GM18909 (cell line): ENCODE data around the gene RIMBP2.
"Not testable (repeated sequence)": the region's sequence is repeated elsewhere in the genome, so short reads cannot be mapped to it uniquely, and the experiment has no call there.

Source experiments
- ATAC-seq: cut with Tn5 transposase; IDR thresholded peaks from one replicate; pipeline ENCODE4 v1.9.1; 2021; ENCODE audit warnings: mild to moderate bottlenecking; ENCODE audit not compliant: unreplicated experiment, poor library complexity

Gene RIMBP2

DNA sequence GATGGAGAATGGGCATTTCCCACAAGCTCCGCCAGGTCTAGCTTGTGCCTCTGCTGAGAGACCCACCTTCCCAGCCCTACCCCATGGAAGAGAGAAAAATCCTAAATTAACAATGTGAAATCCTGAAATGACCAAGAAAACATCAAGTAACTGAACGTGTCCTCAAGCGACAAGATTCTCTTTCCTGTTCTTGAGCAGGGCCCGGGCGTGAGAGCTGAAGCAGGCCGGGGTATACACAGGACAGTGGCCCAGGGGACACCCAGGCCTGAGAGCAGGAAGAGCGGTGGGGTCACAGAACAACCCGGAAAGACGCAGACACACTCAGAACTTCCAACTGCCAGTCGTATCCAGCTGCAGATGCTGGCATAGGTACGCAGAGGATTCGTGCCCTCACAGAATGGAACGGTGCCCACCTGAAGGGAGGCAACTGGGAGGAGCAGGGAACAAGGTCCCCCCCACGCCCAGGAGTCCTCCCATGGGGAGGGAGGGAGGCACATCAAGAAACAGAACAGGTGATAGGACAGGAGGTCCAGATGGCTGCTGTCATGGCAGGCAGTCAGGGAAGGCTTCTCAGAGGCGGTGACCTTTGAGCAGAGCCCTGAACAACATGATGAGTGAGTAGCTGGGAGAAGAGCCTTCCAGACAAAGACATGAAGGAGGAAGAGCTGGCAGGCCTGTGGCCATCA is 9.1 kb downstream of the RIMBP2 start:
- ATAC-seq = no peak

DNA sequence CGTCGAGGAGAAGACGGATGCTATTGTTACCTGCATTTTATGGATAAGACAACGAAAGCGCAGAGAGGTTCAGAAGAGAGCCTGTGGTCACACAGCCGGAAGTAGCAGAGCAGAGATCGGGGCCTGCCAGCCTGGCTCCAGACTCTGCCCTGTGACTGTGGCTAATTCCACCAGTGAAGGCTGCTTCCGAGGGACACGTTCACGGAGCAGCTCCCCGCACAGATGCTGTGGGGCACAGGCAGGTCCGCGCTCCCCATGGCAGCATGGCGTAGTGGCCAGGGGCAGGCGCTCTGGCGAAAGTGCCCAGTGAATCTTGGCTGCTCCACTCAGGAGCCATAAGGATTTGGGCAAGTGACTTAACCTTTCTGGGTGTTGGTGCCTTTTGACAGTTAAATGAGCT is 9.8 kb downstream of the RIMBP2 start:
- no peak for ATAC-seq

- ATAC-seq = no peak
These were observed 10.8 kb downstream of the RIMBP2 start for GRCh38 chr12:130705178-130705822.

GRCh38 chr12:130704606-130705005 is 11.5 kb downstream of the RIMBP2 start:
- no peak for ATAC-seq

GRCh38 chr12:130703733-130704375 is 12.2 kb downstream of the RIMBP2 start:
- ATAC-seq = no peak

GRCh38 chr12:130702966-130703732 is 12.9 kb downstream of the RIMBP2 start:
- ATAC-seq = no peak

DNA sequence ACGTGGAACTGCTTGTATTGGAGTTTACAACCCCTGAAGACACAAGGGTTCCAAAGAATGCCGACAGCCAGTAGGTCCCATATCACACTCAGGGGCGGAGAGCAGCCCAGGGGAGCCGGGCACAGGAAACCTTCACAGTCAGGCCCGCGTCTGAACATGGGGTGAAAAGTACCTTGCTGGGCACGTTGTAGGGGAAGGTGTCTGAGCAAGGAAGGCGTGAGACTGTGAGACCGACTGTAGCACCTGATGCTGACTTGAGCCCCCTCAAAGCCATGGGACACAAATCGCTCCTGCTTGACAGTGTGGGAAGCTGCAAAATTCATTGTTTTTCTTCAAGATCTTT is 14.7 kb downstream of the RIMBP2 start:
- no peak for ATAC-seq

DNA sequence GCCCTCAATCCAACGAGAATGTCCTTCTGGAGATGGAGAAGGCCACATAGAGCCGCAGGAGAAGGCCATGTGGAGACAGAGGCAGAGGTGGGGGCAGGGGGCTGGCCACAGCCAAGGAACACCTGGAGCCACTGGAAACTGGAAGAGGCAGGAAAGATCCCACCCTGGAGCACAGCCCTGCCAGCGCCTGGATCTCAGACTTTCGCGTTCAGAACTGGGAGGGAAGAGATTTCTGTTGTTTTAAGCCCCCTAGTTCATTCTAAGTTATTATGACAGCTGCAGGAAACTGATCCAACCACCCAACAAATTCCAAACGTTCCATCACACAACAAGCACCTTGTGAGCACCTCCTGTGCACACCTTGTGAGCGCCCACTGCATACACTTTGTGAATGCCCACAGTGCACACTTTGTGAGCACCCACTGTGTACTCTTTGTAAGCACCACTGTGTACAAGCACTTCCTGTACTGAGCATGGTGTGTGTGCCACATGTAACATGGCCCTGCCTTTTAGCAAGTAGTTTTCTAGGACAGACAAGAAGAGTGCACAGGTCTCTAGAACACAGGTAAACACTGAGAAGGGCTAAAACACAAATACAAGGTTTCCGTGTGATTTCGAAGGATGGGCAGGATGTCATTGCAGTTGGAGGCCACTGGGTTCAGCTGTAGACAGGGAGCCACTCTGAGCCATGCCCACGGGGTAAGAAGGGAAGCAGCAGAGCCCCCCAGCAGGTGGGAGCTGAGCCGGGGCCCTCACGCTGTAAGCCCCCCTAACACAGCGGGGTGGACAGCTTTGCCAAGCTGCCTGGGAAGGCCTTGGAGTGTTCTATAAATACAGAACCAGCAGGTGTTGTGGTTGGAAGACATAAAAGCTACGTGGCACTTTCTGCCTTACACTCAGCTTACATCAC is 15.4 kb downstream of the RIMBP2 start:
- ATAC-seq = no peak

GRCh38 chr12:130698106-130698505 is 18.0 kb downstream of the RIMBP2 start:
- no peak for ATAC-seq

DNA sequence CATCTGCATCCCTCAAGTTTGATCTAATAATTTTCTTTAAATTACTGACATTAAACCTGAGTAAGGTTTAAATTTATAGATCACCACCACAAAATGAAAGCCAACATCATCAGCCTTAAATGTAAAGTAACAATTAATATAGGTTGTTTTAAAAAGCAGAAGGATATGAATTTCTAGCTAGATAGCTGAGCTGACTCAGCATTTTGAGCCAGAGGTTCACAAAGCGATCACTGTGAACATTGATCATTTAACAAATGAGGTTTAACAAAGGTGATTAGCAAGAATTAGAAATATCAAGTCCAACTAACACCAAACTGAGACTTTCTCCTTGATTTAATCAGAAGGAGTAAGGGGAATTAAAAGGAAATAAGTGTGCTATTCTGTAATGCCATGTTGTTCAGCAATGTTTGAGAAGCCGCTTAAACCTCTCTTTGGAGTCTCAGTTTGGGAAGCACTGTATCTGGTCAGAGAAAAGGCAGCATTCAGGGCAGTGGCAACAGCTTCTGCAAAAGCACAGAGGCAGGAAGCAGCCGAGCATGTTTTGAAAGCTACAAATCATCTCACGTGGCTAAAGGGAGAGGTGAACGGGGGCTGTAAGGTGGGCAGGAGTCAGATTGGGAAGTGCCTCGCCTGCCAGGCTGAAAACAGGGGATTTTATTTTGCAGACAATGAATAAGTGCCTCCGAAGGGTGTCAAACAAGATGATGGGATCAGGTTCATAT is 19.6 kb downstream of the RIMBP2 start:
- no peak for ATAC-seq

DNA sequence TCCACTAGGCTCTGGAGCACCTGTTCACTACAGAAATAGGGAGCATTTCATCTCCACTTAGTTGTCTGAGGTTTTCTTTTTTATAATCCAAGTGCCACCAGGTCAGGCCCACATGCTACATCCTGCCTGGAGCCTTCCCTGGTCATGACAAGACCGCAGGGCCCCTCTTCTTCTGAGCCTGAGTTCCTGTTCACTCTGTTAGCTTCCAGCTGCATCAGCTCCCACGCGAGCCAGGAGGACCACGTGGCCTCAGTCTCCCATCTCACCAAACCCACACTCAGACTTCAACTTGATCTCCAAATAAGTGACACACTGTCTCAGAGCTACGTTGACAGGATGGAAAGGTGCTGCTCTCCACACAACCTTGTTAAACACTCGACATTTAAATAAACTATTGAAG is 21.0 kb downstream of the RIMBP2 start:
- no peak for ATAC-seq

DNA sequence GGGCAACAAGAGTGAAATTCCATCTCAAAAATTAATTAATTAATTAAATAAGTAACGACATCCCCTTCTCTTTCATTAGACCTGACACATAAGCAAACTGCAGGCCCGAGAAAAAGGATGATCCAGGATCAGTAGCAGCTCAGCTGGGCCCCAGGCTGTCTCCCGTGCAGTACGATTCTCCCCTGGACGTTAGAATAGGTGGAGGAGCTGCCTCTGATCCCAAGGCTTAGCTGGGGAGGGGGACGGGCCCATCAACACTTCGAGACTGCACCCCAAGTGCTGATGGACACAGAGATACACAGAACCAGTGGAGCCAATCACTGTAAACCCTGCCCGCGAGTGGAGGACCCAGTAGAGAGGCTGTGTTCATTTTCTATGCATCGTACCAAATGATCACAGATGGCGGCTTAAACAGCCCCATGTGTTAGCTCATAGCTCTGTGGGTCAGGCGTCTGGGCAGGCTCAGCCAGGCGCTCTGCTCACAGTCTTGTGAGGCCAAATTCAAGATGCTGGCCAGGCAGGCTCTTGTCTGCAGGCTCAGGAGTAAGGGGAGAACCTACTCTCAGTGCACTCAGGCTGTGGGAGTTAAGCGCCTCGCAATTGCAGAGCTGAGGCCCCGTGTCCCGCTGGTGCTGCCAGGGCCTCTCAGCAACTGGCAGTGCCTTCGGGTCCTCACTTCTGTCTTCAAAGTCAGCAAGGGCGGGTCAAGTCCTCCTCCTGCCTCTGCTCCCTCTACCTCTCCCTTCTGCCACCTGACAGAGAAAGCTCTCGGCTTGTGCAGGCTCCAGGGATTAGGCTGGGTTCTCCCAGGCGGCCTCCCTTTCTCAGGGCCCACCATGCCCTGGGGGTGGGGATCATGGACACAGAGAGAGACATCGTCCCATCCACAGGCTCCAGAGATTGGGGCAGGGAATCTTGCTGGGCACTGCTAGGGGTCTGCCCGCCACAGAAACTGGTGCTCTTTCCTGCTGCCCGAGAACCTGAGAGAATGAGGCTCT is 26.4 kb downstream of the RIMBP2 start:
- no peak for ATAC-seq

- ATAC-seq = not testable (repeated sequence)
These were observed 27.1 kb downstream of the RIMBP2 start for GRCh38 chr12:130688999-130689398.

DNA sequence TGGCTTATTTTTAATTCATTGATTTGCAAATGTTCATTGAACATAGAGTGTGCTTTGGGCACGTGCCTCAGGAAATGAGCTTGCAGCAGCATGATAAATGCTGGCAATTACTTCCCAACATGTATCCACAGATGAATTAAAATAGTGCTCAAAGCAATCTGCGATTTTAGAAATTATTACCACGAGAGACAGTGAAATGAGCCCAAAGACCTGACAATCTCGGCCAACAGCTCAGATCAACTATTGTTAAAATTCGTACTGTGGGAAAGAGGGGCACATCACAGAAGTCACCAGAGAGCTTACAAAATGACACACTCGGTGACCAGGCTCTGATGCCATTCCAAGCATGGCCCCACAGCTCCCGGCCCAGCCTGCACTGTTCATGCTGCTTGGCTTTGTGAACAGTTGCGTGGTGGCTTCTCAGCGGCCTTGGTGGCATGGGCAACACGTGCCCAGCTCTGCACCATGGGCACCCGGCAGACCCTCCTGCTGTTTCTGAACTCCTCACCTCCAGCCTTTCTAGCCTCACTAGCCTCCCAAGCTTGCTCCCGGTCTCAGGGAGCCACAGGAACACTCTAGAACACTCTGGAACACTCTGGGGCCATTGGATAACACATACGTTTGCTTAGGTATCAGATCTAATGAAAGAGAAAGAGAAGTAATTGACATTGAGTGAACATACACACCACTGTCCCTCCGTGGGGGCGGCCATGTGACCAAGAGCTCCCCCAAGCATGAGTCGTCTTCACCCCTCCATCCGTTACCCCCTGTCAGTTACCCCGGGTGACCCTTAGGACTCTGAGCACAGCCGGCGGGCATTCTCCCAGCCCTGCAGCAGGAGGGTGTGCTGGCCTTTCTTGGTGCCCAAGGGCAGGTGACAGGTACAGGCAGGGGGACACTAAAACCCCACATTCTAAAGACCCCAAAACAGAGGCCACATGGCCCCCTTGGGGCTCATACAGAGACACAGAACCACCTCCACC is 28.0 kb downstream of the RIMBP2 start:
- no peak for ATAC-seq

DNA sequence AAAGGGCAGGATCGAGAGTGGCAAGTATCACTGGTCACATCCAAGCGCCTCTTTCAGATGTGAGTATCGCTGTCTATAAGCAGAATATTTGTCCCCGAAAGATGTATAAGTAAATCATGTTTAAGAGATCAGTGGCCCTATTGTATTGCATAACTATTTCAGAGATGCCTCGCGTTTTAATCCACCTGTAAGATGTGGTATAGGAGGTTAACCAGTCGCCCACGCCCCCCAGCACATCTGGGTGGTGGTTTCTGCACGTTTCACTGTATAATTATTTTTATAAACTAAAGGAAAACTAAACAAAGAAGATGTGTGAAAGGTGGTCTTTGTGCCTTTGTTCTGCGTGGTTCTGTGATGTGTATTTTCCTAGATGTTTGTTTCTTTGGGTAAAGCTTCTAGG is 28.9 kb downstream of the RIMBP2 start:
- no peak for ATAC-seq

- ATAC-seq = no peak
These were observed 29.5 kb downstream of the RIMBP2 start for GRCh38 chr12:130686511-130686991.

DNA sequence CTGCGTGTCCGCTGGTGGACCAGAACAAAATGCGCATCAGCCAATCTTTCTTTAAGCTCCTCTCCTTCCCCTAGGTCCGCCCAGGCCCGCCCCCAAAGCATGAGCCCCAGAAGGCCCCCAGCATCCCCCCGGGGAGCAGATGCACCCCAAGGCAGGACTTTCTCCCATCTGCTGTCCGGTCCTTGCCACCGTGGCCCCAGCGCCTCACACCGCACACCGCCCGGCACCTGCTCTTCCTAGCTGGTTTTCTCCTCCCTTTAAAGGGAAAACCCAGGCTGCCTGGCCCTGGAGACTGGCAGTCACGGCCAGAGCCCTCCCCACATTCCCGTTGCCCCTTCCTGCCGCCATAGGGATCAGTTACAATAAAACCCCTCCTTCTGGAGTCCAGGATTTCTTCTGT is 30.2 kb downstream of the RIMBP2 start:
- ATAC-seq = no peak
